Activated naive CD4-positive, alpha-beta T cell treated with anti-CD3 and anti-CD28 coated beads, Interleukin-2, amount 50 U/mL, for 72 hours (primary cell): ENCODE results near the gene NIPAL3. TPM values are rescaled to one million over a fixed set of nuclear protein-coding genes. Genes with fewer than 3 reads are reported as not detected.
"Not testable (repeated sequence)": the region's sequence is repeated elsewhere in the genome, so short reads cannot be mapped to it uniquely, and the experiment has no call there.

ENCODE experiments used
- ATAC-seq, 2 donors: fragments of 150-1000 bp; cut with Tn5 transposase; 2 replicates each; pipeline ENCODE4 v1.10.0; 2021; ENCODE audit warnings: mild to moderate bottlenecking in 2 of 2, moderate library complexity in 2 of 2
- DNase-seq, 2 donors: peaks; one replicate each; pipeline ENCODE4 v3.0.0; 2021 to 2022; ENCODE audit warnings: low spot score in 2 of 2
- H3K27ac Mint-ChIP-seq, 2 donors: one replicate each; pipeline ENCODE4 v1.8.0; 2022; ENCODE audit warnings: mild to moderate bottlenecking in 2 of 2, mixed read lengths in 2 of 2
- H3K36me3 Mint-ChIP-seq, 2 donors: one replicate each; pipeline ENCODE4 v1.8.0; 2022; ENCODE audit warnings: mixed read lengths in 2 of 2
- H3K9me3 Mint-ChIP-seq, 2 donors: one replicate each; pipeline ENCODE4 v1.8.0; 2022; ENCODE audit warnings: mixed read lengths in 2 of 2
- total RNA-seq, 2 donors: library from RNA; stranded (reverse); gene quantifications; one replicate each; pipeline ENCODE4 v1.2.3, GENCODE V29; 2022

NIPAL3 gene
- total RNA-seq, 2 donors from 2014 or later, result 40.7 to 66.1 TPM

DNA sequence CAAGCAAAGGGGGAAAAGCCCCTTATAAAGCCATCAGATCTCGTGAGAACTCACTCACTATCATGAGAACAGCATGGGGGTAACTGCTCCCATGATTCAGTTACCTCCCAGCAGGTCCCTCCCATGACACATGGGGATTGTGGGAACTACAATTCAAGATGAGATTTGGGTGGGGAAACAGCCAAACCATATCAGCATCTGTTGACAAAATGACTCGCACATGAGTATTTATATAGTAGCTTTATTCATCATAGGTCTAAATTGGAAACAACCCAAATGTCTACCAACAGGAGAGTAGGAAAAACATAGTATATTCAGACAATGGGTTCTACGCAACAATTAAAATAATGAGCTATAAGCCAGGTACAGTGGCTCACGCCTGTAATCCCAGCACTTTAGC is 46.5 kb downstream of the NIPAL3 start:
- peak in 1 of 2 donors; percentile 43 for ATAC-seq
- not testable (repeated sequence) for DNase-seq, H3K9me3 Mint-ChIP-seq
- H3K36me3 Mint-ChIP-seq, result peaks cover 30 to 57% of the 10 kb centered on the region in 2 donors
- peak overlapping the region; percentile 24 to 46 for H3K27ac Mint-ChIP-seq

DNA sequence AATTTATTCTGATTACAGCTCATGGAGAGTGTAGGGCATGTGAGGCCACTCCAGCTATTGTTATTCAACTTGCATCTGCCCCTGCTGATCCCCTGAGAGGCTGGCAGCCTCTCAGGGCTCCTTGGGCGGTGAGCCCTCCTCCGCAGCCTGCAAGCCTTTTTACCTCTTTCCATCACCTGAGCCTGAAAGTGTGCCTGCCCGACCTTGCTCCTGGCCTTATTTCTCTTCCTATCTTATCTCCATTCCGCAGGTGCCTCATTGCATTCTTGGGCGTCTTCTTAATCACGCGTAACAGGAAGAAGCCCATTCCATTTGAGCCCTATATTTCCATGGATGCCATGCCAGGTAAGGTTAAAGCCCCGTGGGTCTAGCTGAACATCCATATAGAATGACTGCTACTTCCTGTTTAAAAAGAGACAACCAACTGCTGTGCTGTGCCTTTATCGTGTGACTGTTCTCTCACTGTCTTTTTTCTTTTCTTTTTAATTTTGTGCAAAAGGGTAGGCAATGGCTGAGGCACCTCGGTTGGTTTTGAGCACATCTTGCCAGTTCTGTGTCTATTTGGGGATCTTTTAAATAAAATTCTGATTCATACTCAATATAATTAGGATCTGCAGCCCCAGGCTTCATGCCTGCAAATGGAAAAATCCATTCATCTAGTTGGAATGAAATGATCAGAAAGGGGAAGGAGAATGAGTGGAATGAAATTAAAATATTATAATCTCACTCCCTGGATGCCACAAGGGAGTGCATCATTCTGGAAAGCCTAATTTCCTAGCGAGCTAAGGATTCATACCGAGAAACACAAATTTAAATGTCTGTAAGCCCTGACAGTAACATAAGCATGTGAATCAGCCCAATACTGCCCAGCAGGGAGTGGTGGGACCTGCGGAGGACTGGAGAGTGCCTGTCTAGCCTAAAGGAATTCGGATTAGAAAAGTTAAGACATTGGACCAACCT is 48.5 kb downstream of the NIPAL3 start:
- peak overlapping the region; percentile 23 to 48 for H3K27ac Mint-ChIP-seq
- no peak for DNase-seq
- ATAC-seq, result peak in 1 of 2 donors; percentile 44
- peaks cover 24 to 55% of the 10 kb centered on the region in 2 donors for H3K36me3 Mint-ChIP-seq
- peaks cover 0 to 8% of the 10 kb centered on the region in 2 donors for H3K9me3 Mint-ChIP-seq

DNA sequence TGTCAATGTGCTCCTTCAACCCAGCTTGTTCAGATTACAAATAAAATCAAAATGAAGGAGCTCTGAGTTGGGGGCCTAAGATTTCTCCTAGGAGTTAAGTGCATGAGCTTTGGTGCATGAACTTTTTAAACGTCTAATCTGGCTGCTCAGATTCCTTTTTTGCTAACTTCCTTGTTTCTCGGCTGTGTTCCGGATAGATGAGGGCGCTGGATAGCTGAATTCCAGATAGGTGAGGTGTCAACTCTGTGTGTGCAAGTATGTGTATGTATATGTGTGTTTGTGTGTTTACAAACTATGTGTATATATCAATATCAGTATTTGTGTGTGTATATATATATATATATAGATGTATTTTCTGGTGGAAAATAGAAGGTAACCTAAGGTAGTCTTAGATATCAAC is 49.5 kb downstream of the NIPAL3 start:
- Mint-ChIP-seq H3K27ac (peak overlapping the region in 1 of 2 donors; percentile 52), H3K36me3 (peaks cover 20 to 54% of the 10 kb centered on the region in 2 donors), H3K9me3 (peaks cover 0 to 11% of the 10 kb centered on the region in 2 donors)
- no peak for DNase-seq
- ATAC-seq, result no peak

DNA sequence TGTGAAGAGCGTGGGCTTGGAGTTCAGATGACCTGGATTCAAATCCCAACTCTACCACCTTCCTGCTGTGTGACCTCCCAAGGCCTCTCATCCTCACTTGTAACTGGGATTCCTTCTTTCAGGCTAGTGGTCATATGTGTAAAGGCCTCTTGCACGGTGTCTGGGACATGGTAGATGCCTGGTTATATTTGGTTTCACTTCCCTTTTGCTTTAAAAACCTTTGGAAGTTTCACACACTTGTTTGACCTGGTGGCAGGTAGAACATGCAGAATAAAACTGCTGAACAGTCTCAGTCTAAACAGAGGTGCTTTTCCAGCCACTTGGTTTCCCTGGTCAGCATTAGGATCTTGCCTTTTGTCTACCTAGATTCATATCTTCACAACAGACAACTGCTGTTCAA is 50.0 kb downstream of the NIPAL3 start:
- no peak for DNase-seq
- peaks cover 0 to 11% of the 10 kb centered on the region in 2 donors for H3K9me3 Mint-ChIP-seq
- H3K36me3 Mint-ChIP-seq, result peaks cover 14 to 51% of the 10 kb centered on the region in 2 donors
- H3K27ac Mint-ChIP-seq, result peak overlapping the region in 1 of 2 donors; percentile 37
- no peak for ATAC-seq

DNA sequence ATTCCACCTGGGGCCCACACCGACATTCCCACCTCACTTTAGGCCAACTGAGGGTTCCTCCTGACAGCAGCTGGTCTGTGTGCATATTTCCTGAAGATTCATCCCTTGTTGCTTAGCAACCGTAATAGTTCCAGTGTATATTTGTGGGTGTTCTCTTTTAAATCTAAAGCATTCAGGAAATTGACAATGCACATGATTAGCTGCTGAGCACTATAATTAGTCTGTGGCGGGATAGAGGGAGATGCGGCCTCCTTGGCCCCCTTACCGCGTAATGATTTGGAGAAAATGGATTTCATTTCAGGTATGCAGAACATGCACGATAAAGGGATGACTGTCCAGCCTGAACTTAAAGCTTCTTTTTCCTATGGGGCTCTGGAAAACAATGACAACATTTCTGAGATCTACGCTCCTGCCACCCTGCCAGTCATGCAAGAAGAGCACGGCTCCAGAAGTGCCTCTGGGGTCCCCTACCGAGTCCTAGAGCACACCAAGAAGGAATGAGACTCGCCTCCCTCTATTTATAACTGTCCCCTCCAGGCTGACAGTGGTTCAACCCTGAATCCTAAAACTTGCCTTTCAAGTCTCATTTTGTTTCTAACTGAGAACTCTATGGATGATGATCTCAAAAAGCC is 53.2 kb downstream of the NIPAL3 start:
- H3K36me3 Mint-ChIP-seq, result peaks cover 4 to 26% of the 10 kb centered on the region in 2 donors
- DNase-seq, result no peak
- ATAC-seq, result no peak
- H3K9me3 Mint-ChIP-seq, result peaks cover 0 to 3% of the 10 kb centered on the region in 2 donors
- no peak overlapping the region for H3K27ac Mint-ChIP-seq

DNA sequence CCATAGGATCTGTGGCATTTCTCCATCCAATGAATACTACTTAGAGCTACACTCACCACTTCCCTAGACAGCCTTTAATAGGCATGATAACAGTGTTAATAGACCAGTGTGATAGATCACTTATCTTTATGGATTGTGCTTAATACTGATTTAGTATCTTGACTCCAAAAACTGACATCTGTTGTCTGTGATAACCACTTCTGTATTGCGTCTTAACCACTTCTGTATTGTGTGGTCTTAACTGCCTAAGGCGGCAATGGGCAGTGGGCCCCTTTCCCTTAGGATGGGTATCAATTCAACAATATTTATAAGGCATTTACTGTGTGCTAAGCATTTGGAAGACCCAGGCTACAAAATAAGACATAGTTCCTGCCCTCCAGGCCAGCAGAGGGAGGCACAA is 55.0 kb downstream of the NIPAL3 start:
- ATAC-seq (no peak), DNase-seq (no peak)
- peaks cover 4 to 20% of the 10 kb centered on the region in 2 donors for H3K36me3 Mint-ChIP-seq
- H3K9me3 Mint-ChIP-seq, result peaks cover 0 to 3% of the 10 kb centered on the region in 2 donors
- H3K27ac Mint-ChIP-seq, result peak overlapping the region in 1 of 2 donors; percentile 66

DNA sequence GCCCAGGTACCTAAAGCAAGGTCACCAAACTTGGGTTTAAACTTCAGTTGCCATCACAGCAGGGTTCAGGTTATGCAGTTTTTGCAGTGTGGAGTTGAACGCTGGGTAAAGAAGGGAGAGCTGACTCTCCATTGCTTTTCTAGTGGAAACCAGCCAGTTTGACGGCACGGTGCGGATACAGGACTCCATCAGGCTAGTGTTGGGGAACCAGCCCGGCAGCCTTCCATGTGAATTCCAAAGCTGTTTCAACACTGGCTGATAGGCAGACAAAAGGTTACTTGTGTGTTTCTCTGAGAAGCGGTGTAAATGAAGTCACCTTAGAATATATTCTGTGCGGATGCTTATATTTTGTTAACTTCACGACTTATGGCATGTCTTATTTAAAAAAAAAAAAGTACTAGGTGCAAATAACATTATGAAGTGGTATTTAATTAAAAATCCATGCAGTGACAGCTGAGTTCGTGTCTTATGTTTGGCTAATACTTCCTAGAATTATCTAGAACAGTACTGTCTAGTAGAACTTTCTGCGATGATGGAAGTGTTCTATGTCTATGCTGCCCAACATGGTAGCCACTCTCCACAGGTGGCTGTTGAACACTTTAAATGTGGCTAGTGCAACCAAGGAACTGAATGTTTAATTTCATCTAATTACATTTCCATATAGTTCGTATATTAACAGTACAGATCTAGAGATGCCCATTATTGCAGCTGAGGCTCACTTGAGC is 57.1 kb downstream of the NIPAL3 start:
- DNase-seq, result no peak
- peaks cover 4 to 11% of the 10 kb centered on the region in 2 donors for H3K36me3 Mint-ChIP-seq

DNA sequence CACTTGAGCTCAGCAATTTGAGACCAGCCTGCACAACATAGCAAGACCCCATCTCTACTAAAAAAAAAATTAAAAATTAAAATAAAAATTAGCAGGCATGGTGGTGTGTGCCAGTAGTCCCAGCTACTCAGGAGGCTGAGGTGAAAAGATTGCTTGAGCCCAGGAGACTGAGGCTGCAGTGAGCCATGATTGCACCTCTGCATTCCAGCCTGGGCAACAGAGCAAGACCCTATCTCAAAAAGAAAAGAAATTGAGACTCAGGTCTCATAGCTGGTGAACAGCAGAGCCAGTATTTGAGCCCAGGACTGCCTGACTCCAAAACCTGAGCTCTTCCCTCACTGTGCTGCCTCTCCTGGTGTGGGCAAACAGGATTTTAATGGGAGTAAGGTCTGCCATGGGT is 58.6 kb downstream of the NIPAL3 start:
- peaks cover 4 to 16% of the 10 kb centered on the region in 2 donors for H3K36me3 Mint-ChIP-seq
- ATAC-seq, result no peak
- DNase-seq, result no peak
- peaks cover 0 to 3% of the 10 kb centered on the region in 2 donors for H3K9me3 Mint-ChIP-seq
- no peak overlapping the region for H3K27ac Mint-ChIP-seq

More for the DNA sequence above, 57.1 kb downstream of the NIPAL3 start:
- H3K9me3 Mint-ChIP-seq, result peaks cover 0 to 3% of the 10 kb centered on the region in 2 donors
- no peak overlapping the region for H3K27ac Mint-ChIP-seq
- ATAC-seq, result no peak

DNA sequence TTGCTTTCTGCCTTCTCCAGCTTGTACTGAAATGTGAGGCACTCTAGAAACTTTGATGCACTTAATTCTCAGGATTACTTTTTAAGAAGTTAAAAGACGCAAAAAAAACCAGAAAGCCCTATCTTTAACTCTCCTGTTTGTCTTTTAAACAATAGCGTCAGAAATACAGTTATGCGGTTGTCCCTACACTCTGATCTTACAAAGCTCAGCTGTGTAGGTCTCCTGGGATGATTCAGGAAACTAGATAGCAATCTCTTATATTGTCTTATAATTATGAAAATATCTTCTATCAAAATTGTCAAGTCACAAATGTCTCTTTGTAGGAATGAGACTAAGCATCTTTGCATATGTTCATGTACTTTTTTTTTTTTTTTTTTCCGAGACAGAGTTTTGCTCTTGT is 60.1 kb downstream of the NIPAL3 start:
- peaks cover 0 to 10% of the 10 kb centered on the region in 2 donors for H3K36me3 Mint-ChIP-seq
- H3K27ac Mint-ChIP-seq, result no peak overlapping the region
- DNase-seq (no peak), ATAC-seq (peak; percentile 30 to 61)
- no peaks in the 10 kb centered on the region for H3K9me3 Mint-ChIP-seq

DNA sequence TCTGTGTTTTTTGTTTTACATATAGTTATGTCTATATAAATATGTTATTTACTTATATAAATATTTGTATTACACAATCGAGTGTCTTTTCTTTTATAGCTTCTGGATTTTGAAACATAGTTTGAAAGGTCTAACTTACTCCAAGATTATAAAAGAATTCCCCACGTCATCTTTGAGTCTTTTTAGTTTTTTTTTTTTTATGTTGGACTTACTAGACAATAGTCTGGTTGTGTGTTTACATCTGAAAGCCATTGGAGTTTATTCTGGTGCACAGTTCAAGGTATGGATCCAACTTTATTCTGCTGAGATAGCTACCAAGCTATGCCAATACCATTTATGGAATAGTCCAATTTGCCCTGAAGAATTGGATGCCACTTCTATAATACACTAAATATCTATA is 61.0 kb downstream of the NIPAL3 start:
- Mint-ChIP-seq H3K36me3 (peaks cover 0 to 10% of the 10 kb centered on the region in 2 donors), H3K9me3 (no peaks in the 10 kb centered on the region), H3K27ac (no peak overlapping the region)
- ATAC-seq (no peak), DNase-seq (no peak)

DNA sequence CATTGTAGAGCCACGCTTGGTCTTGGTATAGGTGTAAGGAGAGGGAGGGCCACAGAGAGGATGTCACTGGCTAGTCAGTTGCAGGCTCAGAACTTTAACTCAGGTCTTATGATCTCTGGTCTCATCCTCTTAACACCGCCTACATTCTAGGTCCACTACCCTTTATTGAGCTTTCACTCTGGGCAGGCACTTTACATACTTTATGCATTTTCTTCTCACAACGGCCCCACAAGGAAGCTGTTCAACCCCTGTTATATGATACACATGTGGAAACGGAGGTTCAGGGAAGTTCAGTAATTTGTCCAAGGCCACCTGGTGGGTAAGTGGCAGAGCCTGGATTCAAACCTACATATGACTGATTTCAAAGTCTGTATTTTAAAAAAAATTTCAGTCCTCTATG is 61.7 kb downstream of the NIPAL3 start:
- DNase-seq (no peak), ATAC-seq (no peak)
- Mint-ChIP-seq H3K9me3 (no peaks in the 10 kb centered on the region), H3K27ac (peak overlapping the region in 1 of 2 donors; percentile 12), H3K36me3 (peaks cover 0 to 10% of the 10 kb centered on the region in 2 donors)

DNA sequence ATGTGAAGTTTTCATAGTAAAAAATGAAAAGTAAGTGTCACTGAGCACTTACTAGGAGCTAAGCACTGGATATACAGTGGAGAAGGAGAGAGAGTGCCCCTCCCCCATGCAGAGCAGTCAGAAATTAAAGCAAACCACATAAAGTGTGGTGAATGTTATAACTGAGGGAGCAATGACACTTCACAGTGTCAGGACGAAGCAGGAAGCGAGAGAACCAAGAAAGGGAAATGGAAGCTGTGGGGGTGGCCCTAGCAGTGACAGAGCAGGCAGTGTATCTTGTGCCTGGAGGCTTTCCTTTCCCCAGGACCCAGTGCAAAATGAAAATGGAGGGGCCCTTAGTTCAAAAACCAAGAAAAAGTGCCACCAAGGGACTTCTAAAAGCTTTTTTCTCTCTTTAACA is 65.5 kb downstream of the NIPAL3 start:
- H3K9me3 Mint-ChIP-seq, result peaks cover 0 to 5% of the 10 kb centered on the region in 2 donors
- peak; percentile 72 to 84 for ATAC-seq
- H3K36me3 Mint-ChIP-seq, result peaks cover 0 to 29% of the 10 kb centered on the region in 2 donors
- peak overlapping the region; percentile 92 to 95 for H3K27ac Mint-ChIP-seq
- peak; percentile 58 to 74 for DNase-seq

DNA sequence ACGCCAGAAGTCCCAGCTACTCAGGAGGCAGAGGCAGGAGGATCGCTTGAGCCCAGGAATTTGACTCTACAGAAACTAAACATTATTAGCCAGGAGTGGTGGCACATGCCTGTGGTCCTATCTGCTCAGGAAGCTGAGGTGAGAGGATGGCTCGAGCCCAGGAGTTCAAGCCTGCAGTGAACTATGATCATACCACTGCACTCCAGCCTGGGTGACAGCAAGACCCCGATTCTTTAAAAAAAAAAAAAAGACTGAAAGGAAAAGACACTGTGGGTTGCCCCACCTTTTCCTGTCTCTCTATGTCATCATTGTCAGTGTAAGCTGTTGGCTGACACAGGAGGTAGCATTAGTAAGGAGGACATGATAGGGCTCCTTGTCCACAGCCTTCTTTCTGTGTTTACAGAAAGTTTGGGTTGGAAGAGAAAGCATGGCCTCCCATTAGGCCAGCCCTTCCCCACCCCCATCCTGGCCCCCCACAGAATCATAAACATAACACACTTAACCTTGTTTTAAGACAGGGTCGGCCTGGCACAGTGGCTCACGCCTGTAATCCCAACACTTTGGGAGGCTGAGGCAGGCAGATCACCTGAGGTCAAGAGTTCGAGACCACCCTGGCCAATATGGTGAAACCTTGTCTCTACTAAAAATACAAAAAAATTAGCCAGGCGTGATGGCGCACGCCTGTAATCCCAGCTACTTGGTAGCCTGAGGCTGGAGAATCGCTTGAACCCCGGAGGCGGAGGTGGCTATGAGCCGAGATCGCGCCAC is 66.4 kb downstream of the NIPAL3 start:
- H3K27ac Mint-ChIP-seq, result peak overlapping the region; percentile 92 to 95

DNA sequence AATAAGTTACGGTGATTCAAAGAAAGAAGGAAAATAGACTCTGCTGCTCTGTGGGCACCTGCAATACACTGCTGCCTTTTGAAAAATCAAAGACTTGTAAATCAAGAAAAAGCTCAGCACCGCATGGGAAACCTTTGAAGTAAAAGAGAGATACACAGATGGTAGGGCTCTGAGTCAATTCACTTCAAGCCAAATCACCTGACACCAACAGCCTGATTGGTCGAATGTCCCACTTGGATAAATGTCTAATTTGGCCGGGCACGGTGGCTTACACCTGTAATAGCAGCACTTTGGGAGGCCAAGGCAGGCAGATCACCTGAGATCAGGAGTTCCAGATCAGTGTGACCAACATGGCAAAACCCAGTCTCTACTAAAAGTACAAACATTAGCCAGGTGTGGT is 67.8 kb downstream of the NIPAL3 start:
- H3K9me3 Mint-ChIP-seq, result peaks cover 0 to 5% of the 10 kb centered on the region in 2 donors
- peak in 1 of 2 donors; percentile 55 for DNase-seq
- H3K27ac Mint-ChIP-seq, result peak overlapping the region; percentile 95 to 96
- H3K36me3 Mint-ChIP-seq, result peaks cover 0 to 34% of the 10 kb centered on the region in 2 donors
- peak; percentile 63 to 81 for ATAC-seq

More for the DNA sequence above, 66.4 kb downstream of the NIPAL3 start:
- peak; percentile 13 to 15 for ATAC-seq
- DNase-seq, result no peak
- Mint-ChIP-seq H3K36me3 (peaks cover 0 to 29% of the 10 kb centered on the region in 2 donors), H3K9me3 (peaks cover 0 to 5% of the 10 kb centered on the region in 2 donors)

DNA sequence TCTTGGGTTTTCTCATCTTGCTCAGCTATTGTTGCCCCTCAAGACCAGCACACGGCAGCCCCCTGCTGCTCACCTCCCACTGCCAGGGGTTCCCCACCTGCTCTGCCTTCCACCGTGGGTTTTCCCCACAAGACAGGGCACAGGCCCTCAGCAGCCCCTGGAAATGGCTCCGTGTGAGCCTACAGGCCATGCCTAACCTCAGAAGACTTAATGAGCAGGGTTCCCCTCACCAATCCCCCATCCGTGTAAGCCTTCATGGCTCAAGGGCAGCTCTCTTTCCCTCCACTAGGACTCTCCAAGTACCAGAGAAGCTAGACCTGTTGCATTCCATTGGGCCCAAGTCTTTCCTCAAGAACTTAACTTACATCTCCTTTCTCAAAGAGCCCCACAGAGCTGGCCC is 68.6 kb downstream of the NIPAL3 start:
- DNase-seq (no peak), ATAC-seq (no peak)
- peaks cover 0 to 5% of the 10 kb centered on the region in 2 donors for H3K9me3 Mint-ChIP-seq
- peak overlapping the region; percentile 92 to 95 for H3K27ac Mint-ChIP-seq
- H3K36me3 Mint-ChIP-seq, result peaks cover 0 to 29% of the 10 kb centered on the region in 2 donors
